Measurements from ENCODE around the gene NID1.

DNA sequence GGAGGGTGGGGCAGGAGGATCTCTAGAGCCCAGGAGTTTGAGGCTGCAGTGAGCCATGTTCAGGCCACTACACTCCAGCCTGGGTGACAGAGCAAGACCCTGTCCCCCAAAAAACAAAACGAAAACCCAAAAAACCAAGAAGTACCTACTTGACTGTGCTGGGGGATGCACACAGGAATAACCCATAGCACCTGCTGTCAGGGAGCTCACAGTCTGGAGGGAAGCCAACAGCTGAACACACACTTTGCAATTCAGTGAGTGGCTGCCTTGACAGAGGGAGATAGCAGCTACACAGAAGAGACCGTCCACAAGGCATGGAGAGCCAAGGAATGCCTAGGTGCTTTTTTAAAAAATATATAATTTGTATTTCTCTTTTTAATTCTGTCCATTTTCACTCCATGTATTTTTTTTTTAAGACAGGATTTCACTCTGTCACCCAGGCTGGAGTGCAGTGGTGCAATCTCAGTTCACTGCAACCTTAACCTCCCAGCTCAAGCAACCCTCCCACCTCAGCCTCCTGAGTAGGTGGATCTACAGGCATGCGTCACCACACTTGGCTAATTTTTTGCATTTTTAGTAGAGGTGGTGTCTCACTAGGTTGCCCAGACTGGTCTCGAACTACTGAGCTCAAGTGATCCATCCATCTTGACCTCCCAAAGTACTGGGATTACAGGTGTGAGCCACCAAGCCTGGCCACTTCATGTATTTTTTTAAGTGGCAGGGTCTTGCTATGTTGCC, 68.7 kb downstream of the NID1 start:
- TF ChIP-seq, protein P1, sequence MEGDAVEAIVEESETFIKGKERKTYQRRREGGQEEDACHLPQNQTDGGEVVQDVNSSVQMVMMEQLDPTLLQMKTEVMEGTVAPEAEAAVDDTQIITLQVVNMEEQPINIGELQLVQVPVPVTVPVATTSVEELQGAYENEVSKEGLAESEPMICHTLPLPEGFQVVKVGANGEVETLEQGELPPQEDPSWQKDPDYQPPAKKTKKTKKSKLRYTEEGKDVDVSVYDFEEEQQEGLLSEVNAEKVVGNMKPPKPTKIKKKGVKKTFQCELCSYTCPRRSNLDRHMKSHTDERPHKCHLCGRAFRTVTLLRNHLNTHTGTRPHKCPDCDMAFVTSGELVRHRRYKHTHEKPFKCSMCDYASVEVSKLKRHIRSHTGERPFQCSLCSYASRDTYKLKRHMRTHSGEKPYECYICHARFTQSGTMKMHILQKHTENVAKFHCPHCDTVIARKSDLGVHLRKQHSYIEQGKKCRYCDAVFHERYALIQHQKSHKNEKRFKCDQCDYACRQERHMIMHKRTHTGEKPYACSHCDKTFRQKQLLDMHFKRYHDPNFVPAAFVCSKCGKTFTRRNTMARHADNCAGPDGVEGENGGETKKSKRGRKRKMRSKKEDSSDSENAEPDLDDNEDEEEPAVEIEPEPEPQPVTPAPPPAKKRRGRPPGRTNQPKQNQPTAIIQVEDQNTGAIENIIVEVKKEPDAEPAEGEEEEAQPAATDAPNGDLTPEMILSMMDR (IDR thresholded peaks at IDR 0.05): no peak
- TF ChIP-seq POLR2A (IDR thresholded peaks at IDR 0.05): no peak
